ENCODE results near the gene CHST1.

DNA sequence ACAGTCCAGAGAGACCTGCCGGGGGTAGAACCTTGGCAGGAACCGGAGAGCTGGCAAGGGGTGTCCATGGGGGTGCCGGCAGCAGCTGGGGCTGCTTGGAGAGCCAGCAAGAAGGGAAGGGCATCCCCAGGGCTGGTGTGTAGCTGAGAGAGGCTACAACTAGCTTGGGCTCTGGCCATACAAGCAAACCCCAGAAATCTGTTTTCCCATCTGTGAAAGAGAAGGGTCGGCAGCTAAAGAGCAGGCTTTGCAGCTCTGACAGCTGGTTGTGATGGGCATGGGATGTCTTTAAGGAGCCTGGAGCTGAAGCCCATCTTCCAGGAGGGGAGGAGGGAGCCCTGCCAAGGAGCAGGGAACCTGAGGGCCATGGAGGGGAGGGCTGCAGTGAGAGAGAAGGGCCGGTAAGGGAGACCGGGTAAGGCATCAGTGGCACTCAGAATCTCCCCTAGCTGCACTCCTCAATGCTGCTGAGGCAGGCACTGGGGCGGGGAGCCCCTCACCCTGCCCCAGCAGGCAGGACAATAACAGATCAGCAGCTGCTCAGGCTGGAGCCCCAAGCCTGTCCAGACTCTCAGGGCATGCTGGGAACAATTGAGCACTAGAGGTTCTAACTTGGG is 3.9 kb downstream of the CHST1 start:
- TF ChIP-seq, protein P1, sequence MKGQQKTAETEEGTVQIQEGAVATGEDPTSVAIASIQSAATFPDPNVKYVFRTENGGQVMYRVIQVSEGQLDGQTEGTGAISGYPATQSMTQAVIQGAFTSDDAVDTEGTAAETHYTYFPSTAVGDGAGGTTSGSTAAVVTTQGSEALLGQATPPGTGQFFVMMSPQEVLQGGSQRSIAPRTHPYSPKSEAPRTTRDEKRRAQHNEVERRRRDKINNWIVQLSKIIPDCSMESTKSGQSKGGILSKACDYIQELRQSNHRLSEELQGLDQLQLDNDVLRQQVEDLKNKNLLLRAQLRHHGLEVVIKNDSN (IDR thresholded peaks at IDR 0.05; ENCODE audit: borderline replicate concordance, extremely low read length, insufficient read depth, low read depth, low read length): no peak
- TF ChIP-seq, protein P2, sequence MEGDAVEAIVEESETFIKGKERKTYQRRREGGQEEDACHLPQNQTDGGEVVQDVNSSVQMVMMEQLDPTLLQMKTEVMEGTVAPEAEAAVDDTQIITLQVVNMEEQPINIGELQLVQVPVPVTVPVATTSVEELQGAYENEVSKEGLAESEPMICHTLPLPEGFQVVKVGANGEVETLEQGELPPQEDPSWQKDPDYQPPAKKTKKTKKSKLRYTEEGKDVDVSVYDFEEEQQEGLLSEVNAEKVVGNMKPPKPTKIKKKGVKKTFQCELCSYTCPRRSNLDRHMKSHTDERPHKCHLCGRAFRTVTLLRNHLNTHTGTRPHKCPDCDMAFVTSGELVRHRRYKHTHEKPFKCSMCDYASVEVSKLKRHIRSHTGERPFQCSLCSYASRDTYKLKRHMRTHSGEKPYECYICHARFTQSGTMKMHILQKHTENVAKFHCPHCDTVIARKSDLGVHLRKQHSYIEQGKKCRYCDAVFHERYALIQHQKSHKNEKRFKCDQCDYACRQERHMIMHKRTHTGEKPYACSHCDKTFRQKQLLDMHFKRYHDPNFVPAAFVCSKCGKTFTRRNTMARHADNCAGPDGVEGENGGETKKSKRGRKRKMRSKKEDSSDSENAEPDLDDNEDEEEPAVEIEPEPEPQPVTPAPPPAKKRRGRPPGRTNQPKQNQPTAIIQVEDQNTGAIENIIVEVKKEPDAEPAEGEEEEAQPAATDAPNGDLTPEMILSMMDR (IDR thresholded peaks at IDR 0.05 in 2 of 3, conservative IDR thresholded peaks at IDR 0.05 in 1 of 3; ENCODE audit: control insufficient read depth in 2 of 3, extremely low read depth in 1 of 3, insufficient read depth in 1 of 3, low read depth in 3 of 3, low read length in 3 of 3): no peak
- no peak for TF ChIP-seq POLR2A (IDR thresholded peaks at IDR 0.05; ENCODE audit: low read depth, low read length)
- no peak for TF ChIP-seq TCF3 (IDR thresholded peaks at IDR 0.05; ENCODE audit: borderline replicate concordance, insufficient read depth, low read depth, low read length)
- no peak for TF ChIP-seq NFXL1 (IDR thresholded peaks at IDR 0.05; ENCODE audit: borderline replicate concordance)
